Calu3 (cell line): ENCODE data around the gene AKR7A3. TPM values are rescaled to one million over a fixed set of nuclear protein-coding genes. Genes with fewer than 3 reads are reported as not detected.
"Not testable (repeated sequence)": the region's sequence is repeated elsewhere in the genome, so short reads cannot be mapped to it uniquely, and the experiment has no call there.

Experiments used
- BruUV-seq: library from RNA; stranded (reverse); fragments of 400-500 nt; replicated peaks from 2 replicates; lab custom pipeline; 2021; lab: Mats Ljungman, UMichigan
- CTCF ChIA-PET: fragments of 300-600 bp; sonication (Branson Sonifier 250); formaldehyde crosslinking; loops from one replicate; lab custom pipeline; 2022; ENCODE audit warnings: antibody characterized with exemption; lab: Charles Lee
- DNase-seq: peaks from one replicate; pipeline ENCODE4 v3.0.0; 2022
- H3K27ac Mint-ChIP-seq: one replicate; pipeline ENCODE4 v1.8.0; 2022; ENCODE audit warnings: mixed read lengths; ENCODE audit not compliant: unreplicated experiment
- H3K27me3 Mint-ChIP-seq: one replicate; pipeline ENCODE4 v1.8.0; 2022; ENCODE audit warnings: mixed read lengths; ENCODE audit not compliant: unreplicated experiment
- H3K36me3 Mint-ChIP-seq: one replicate; pipeline ENCODE4 v1.8.0; 2022; ENCODE audit warnings: mild to moderate bottlenecking, moderate library complexity, mixed read lengths; ENCODE audit not compliant: insufficient read depth, unreplicated experiment
- H3K4me1 Mint-ChIP-seq: one replicate; pipeline ENCODE4 v1.8.0; 2022; ENCODE audit warnings: mild to moderate bottlenecking, low read depth, mixed read lengths; ENCODE audit not compliant: unreplicated experiment
- H3K4me3 Mint-ChIP-seq: one replicate; pipeline ENCODE4 v1.8.0; 2022; ENCODE audit warnings: mild to moderate bottlenecking, low read depth, moderate library complexity, mixed read lengths; ENCODE audit not compliant: unreplicated experiment
- H3K9me3 Mint-ChIP-seq: one replicate; pipeline ENCODE4 v1.8.0; 2022; ENCODE audit warnings: low read depth, mixed read lengths; ENCODE audit not compliant: unreplicated experiment
- intact Hi-C: fragments of 100-400 bp; cut with micrococcal nuclease; formaldehyde crosslinking; loops from one replicate; pipeline ENCODE4 v1.10.0; 2022; ENCODE audit not compliant: unreplicated experiment
- total RNA-seq: library from RNA; stranded (reverse); gene quantifications from 2 replicates; pipeline ENCODE4 v1.2.3, GENCODE V29; 2022
- TF ChIP-seq, protein P1 (sequence below): fragments of 200-600 bp; IDR thresholded peaks from one replicate; pipeline ENCODE4 v1.8.0; 2022; ENCODE audit warnings: antibody characterized with exemption; ENCODE audit not compliant: unreplicated experiment

Gene AKR7A3
- total RNA-seq, 1 experiment from 2014 or later = 1.7 TPM

DNA sequence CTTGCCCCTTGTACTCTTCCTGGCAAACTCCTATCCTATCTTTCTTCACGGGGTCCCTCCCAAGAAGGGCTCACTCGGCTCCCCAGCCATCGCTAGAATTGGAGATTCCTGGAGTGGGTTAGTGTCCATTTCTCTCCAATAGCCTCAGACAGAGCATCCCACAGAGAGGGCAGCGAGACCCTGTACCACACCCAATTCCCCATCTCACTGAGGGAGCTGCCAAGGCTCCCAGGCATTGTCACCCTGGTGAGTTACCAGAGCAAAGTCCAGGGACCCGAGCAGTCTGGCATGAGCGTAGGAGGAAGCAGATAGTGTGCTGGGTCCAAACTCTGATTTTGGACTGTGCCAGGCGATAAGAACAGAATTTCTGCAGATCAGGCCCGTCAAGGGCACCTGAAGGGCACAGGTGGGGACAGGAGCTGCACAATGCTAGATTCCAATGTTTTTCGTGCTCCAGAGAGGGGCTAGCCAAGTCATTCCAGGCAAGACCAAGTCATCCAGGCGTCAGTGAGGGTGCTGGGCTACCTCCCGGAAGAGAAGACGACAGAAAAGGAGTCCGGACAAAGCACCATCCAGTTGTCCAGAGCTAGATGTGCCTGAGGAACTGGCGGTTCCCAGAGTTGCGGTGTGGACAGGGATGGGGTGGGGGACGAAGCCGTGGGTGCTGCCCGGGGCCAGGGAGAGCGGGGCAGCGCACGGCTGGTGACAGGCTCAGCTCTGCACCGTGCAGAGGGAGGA lies 15.3 kb downstream of the AKR7A3 start:
- CTCF ChIA-PET = interaction anchor here (1.2 kb wide), 1 partner anchor 15 kb away, joined by 4 read pairs; the partner anchor contains the start of gene AKR7A3
- peaks cover 14% of the 10 kb centered on the region for H3K36me3 Mint-ChIP-seq
- H3K4me1 Mint-ChIP-seq = peaks cover 16% of the 10 kb centered on the region
- intact Hi-C loops = no loop called here
- TF ChIP-seq, protein P1, sequence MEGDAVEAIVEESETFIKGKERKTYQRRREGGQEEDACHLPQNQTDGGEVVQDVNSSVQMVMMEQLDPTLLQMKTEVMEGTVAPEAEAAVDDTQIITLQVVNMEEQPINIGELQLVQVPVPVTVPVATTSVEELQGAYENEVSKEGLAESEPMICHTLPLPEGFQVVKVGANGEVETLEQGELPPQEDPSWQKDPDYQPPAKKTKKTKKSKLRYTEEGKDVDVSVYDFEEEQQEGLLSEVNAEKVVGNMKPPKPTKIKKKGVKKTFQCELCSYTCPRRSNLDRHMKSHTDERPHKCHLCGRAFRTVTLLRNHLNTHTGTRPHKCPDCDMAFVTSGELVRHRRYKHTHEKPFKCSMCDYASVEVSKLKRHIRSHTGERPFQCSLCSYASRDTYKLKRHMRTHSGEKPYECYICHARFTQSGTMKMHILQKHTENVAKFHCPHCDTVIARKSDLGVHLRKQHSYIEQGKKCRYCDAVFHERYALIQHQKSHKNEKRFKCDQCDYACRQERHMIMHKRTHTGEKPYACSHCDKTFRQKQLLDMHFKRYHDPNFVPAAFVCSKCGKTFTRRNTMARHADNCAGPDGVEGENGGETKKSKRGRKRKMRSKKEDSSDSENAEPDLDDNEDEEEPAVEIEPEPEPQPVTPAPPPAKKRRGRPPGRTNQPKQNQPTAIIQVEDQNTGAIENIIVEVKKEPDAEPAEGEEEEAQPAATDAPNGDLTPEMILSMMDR = no peak
- peak overlapping the region; percentile 76 for H3K4me3 Mint-ChIP-seq
- peak overlapping the region; percentile 32 for H3K27ac Mint-ChIP-seq
- no peaks in the 10 kb centered on the region for H3K27me3 Mint-ChIP-seq
- H3K9me3 Mint-ChIP-seq = no peaks in the 10 kb centered on the region
- DNase-seq = no peak
- BruUV-seq = no TSS peak

DNA sequence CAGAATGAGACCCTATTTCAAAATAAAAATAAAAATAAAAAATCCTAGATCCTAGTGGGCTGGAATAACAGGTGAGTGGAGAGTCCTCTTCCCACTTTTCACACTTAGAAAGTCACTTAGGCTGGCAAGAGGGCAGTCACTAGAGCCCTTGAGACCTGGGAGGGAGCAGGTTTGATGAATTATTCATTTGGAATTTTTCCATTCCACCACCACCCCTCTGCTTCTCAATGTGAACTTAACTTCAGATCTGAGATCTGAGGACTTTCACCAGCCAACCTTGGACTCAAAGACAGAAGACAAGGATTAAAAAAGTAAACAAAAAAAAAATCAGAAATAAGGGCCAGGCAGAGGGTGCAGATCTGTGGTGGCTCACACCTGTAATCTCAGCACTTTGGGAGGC lies 16.5 kb downstream of the AKR7A3 start:
- Mint-ChIP-seq H3K4me1 (peaks cover 16% of the 10 kb centered on the region), H3K27ac (no peak overlapping the region), H3K9me3 (no peaks in the 10 kb centered on the region), H3K36me3 (peaks cover 14% of the 10 kb centered on the region), H3K27me3 (no peaks in the 10 kb centered on the region), H3K4me3 (no peak overlapping the region)
- TF ChIP-seq, protein P1 = no peak
- CTCF ChIA-PET = no interaction called here
- no peak for DNase-seq
- intact Hi-C loops = no loop called here
- BruUV-seq = no TSS peak

DNA sequence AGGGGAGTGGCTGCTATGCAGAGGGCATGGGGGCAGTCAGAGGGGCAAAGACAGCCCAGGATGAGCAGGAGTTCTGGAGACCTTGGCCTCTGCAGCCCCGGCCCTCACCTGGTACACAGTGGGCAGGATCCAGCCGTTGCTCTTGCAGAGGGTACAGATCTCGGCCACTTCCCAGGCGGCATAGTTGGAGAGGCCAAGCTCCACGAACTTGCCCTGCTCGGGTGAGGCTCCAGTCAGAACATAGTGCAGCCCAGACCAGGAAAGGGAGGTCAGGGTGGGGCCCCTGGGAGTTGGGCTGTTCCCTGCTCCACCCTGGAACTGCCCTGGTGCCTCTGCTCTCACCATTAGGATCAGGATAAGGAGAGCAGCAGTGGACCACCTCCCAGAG lies 18.2 kb downstream of the AKR7A3 start:
- peaks cover 14% of the 10 kb centered on the region for H3K36me3 Mint-ChIP-seq
- H3K4me3 Mint-ChIP-seq, H3K27ac Mint-ChIP-seq, H3K9me3 Mint-ChIP-seq, intact Hi-C loops, BruUV-seq, H3K27me3 Mint-ChIP-seq, CTCF ChIA-PET, DNase-seq: not testable (repeated sequence)
- H3K4me1 Mint-ChIP-seq = peaks cover 16% of the 10 kb centered on the region

DNA sequence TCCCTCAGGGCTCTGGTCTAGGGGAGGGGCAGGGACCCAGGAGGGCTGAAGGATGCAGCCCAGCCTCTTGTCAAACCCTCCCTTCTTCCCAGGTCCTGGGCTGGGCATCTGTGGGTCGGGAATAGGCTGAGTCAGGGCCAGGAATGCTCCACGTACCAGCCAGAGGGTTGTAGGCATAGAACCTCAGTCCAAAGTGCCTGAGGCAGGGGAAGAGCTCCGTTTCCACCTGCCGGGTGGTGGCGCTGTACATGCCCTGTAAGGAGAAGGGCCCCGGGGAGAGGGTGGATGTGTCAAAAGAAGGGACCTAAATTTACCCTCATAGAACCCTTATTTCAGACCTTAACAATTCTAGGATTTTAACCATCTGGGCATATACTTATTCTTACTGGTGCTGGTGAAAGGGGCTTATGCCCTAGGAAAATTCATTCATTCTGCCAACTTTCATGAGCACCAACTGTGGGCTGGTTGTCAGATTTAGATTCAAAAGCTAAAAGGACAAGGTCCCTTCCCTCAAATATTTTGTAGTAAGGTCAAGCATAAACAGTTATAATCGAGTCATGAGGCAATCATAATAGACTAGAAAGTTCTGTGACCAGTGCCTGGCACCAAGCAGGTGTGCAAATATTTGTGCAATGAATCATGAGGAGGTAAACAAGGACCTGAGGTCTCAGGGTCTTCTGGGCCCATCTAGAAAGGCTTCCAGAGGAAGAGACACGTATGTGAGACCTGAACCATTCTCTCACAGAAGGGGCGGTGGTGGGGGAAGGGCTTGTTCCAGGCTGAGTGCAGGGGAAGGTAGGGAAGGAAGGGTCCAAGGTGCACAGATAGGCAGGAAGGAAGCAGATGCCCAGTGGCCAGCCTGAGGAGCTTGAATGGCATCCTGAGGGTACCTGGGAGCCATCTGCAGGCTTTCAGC lies 18.9 kb downstream of the AKR7A3 start:
- intact Hi-C loops, H3K27me3 Mint-ChIP-seq, H3K27ac Mint-ChIP-seq, DNase-seq, BruUV-seq, H3K4me3 Mint-ChIP-seq, H3K9me3 Mint-ChIP-seq: not testable (repeated sequence)
- Mint-ChIP-seq H3K4me1 (peaks cover 16% of the 10 kb centered on the region), H3K36me3 (peaks cover 14% of the 10 kb centered on the region)
- CTCF ChIA-PET = interaction anchor here (0.5 to 0.6 kb wide), 2 partner anchors 55 to 180 kb away, joined by 3 to 7 read pairs; no protein-coding TSS in a partner anchor

DNA sequence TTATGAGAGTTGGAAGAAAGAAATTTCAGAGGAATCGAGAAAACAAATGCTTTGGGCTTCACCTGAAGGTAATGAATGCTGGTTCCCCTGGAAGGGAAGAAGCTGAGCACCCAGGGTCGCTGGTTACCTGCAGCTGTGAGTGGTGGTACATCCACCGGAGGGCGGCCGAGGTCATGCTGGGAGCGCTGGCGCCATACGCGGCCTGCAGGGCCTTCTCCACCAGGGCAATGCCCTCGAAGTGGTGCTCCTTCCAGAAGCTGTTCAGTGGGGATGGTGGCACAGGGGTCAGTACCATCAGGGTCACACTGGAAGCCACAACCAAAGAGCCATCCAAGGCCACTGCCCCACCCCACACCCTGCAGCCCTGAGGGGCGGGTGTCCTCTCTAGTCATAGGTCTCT lies 20.1 kb downstream of the AKR7A3 start:
- DNase-seq = no peak
- TF ChIP-seq, protein P1 = no peak
- no peak overlapping the region for H3K27ac Mint-ChIP-seq
- peaks cover 10% of the 10 kb centered on the region for H3K36me3 Mint-ChIP-seq
- H3K4me1 Mint-ChIP-seq = peaks cover 13% of the 10 kb centered on the region
- intact Hi-C loops = no loop called here
- no peak overlapping the region for H3K4me3 Mint-ChIP-seq
- CTCF ChIA-PET = no interaction called here
- H3K27me3 Mint-ChIP-seq = no peaks in the 10 kb centered on the region
- peaks cover 3% of the 10 kb centered on the region for H3K9me3 Mint-ChIP-seq
- no TSS peak for BruUV-seq
